Measurements from ENCODE around the gene COMMD2. TPM values are rescaled to one million over a fixed set of nuclear protein-coding genes. Genes with fewer than 3 reads are reported as not detected.
A peak's percentile ranks its signal among the peaks of the same experiment; 100 is the strongest.

The COMMD2 gene
- total and polyA plus RNA-seq, 10 donors: 8.9 to 36.1 (median 29.0) TPM

DNA sequence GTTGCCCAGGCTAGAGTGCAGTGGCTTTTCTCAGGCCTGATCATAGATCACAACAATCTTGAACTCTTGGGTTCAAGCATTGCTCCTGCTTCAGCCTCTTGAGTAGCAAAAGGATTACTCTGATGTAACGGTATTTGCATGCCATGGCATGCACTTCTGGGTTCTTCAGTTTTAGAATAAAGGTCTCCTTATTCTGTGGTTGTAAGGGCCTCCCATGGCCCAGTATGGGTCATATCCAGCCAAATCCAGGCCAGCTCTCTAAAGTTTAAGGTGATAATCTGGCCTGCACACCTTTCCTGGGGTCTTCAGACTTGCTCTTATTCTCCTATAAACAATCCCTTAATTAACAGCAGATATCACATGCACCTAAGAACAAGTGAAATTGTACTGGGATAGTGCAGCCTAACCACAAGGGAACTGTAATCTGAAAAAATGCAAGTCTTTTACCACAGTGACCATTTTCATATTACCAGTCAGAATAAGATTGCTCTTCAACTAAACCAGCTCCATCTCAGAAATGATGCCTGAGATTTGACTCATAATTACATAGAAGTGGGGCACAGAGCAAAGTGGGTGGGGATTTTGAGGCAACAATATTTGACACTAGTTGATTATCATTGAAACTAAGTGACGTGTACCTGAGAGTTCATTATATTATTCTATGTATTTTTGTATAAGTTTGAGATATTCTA is 25.4 kb downstream of the COMMD2 start:
- WGBS, 5 donors: 74 to 97% (median 79%) methylated on average over 2 of the region's 2 CpGs
- no peak overlapping the region for H3K27ac ChIP-seq
- TF ChIP-seq POLR2A (IDR thresholded peaks at IDR 0.05) (no peak), POLR2AphosphoS5 (IDR thresholded peaks at IDR 0.05) (no peak)
- TF ChIP-seq, protein P1, sequence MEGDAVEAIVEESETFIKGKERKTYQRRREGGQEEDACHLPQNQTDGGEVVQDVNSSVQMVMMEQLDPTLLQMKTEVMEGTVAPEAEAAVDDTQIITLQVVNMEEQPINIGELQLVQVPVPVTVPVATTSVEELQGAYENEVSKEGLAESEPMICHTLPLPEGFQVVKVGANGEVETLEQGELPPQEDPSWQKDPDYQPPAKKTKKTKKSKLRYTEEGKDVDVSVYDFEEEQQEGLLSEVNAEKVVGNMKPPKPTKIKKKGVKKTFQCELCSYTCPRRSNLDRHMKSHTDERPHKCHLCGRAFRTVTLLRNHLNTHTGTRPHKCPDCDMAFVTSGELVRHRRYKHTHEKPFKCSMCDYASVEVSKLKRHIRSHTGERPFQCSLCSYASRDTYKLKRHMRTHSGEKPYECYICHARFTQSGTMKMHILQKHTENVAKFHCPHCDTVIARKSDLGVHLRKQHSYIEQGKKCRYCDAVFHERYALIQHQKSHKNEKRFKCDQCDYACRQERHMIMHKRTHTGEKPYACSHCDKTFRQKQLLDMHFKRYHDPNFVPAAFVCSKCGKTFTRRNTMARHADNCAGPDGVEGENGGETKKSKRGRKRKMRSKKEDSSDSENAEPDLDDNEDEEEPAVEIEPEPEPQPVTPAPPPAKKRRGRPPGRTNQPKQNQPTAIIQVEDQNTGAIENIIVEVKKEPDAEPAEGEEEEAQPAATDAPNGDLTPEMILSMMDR (IDR thresholded peaks at IDR 0.05 in 8 of 11, conservative IDR thresholded peaks at IDR 0.05 in 3 of 11): no peak

DNA sequence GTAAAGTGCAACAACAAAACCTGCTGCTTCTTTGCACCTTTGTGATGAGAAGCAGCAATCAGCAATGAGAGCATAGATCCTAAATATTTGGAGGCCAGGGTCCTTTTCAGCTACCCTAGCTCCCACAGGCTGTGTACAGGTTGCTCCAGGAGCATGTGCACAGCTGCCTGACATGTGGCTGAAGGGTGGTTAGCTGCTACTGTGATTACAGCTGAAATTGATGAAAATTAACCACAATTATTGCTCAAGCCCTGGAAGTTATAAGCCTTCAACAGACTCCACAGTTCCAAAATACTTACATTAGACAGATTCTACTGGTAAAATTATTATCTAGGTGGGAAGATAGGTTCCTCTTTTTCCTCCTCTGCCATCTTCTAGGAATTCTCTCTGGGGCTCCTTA is 28.5 kb downstream of the COMMD2 start:
- Histone ChIP-seq H3K4me3 (no peak overlapping the region), H3K4me1 (no peaks in the 10 kb centered on the region), H3K27ac (no peak overlapping the region), H3K27me3 (replicated peaks in 1 of 7) (no peaks in the 10 kb centered on the region), H3K9me3 (peaks cover 2 to 31% (median 19%) of the 10 kb centered on the region in 8 donors), H3K36me3 (no peaks in the 10 kb centered on the region)
- DNase-seq: no peak
- intact Hi-C loops (cut with DNase I; ENCODE audit: low total_unique reads): no loop called here
- TF ChIP-seq POLR2AphosphoS5 (IDR thresholded peaks at IDR 0.05) (no peak), POLR2A (IDR thresholded peaks at IDR 0.05) (no peak)
- TF ChIP-seq, protein P1 (IDR thresholded peaks at IDR 0.05 in 8 of 11, conservative IDR thresholded peaks at IDR 0.05 in 3 of 11): no peak

More for the DNA sequence above, 25.4 kb downstream of the COMMD2 start:
- no peak for DNase-seq
- intact Hi-C loops (cut with DNase I; ENCODE audit: low total_unique reads): no loop called here
- H3K36me3 ChIP-seq: no peaks in the 10 kb centered on the region
- H3K27me3 ChIP-seq (replicated peaks in 1 of 7): no peaks in the 10 kb centered on the region
- H3K4me3 ChIP-seq: no peak overlapping the region
- no peaks in the 10 kb centered on the region for H3K4me1 ChIP-seq
- H3K9me3 ChIP-seq: peaks cover 0 to 10% (median 1%) of the 10 kb centered on the region in 8 donors

DNA sequence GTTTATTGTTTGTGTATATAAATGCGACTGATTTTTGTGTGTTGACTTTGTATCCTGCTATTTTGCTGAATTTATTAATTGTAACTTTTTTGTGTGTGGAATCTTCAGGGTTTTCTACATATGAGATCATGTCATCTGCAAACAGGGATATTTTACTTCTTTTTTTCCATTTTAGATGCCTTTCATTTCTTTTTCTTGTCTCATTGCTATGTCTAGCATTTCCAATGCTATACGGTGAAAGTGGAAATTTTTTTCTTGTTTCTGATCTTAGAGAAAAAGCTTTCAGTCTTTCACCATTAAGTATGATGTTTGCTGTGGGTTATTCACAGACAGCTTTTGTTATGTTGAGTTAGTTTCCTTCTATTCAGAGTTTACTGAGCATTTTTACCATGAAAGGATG is 31.4 kb downstream of the COMMD2 start:
- WGBS, 5 donors: 93 to 98% (median 94%) methylated on average over 2 of the region's 2 CpGs
- Histone ChIP-seq H3K9me3 (peaks cover 2 to 31% (median 19%) of the 10 kb centered on the region in 8 donors), H3K36me3 (no peaks in the 10 kb centered on the region), H3K4me1 (no peaks in the 10 kb centered on the region), H3K4me3 (no peak overlapping the region), H3K27ac (no peak overlapping the region), H3K27me3 (replicated peaks in 1 of 7) (no peaks in the 10 kb centered on the region)
- TF ChIP-seq POLR2AphosphoS5 (IDR thresholded peaks at IDR 0.05) (no peak), POLR2A (IDR thresholded peaks at IDR 0.05) (no peak)
- TF ChIP-seq, protein P1 (IDR thresholded peaks at IDR 0.05 in 8 of 11, conservative IDR thresholded peaks at IDR 0.05 in 3 of 11): no peak
- DNase-seq: no peak
- intact Hi-C loops (cut with DNase I; ENCODE audit: low total_unique reads): no loop called here

DNA sequence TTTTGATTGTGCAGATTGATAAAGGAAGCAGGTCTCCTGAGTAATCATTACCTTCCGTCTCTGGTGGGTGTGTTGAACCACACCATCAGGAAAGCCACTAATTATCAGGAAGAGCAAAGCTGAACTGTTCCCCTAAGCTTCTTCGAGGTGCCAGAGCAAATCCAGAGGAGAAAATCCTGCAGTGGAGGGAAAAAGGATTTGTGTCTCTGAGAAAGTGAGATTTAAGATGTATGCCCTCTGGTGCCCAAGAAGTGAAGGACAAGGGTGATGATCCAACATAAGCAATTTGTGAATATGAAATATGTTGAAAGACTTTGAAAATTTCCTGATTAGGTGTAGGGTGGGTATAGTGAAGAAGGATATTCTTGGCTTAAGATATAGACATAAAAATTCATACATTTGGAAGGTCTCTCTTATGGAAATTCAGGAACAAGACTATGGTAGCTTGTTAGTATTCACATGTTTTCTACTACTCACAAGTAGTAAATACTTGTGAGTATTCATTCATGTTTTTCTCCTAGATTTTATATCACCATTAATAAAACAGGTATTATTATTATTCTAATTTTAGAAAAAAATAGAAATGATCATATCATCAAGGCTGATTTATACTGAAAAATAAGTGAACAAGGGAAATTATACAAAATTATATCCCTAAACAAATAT is 34.8 kb downstream of the COMMD2 start:
- 18 to 27% (median 26%) methylated on average over 2 of the region's 2 CpGs for WGBS, 5 donors
- H3K27me3 ChIP-seq (replicated peaks in 1 of 7): no peaks in the 10 kb centered on the region
- intact Hi-C loops (cut with DNase I; ENCODE audit: low total_unique reads): loop anchor here (5.0 kb wide), 1 partner anchor 205 kb away; no protein-coding TSS in a partner anchor
- no peaks in the 10 kb centered on the region for H3K36me3 ChIP-seq
- peaks cover 2 to 26% (median 19%) of the 10 kb centered on the region in 8 donors for H3K9me3 ChIP-seq
- H3K4me3 ChIP-seq: peak overlapping the region in 4 of 8 donors; percentile 10 to 45 (median 26)
- no peak for TF ChIP-seq POLR2AphosphoS5 (IDR thresholded peaks at IDR 0.05)
- TF ChIP-seq, protein P1 (IDR thresholded peaks at IDR 0.05 in 8 of 11, conservative IDR thresholded peaks at IDR 0.05 in 3 of 11): peak; percentile 36 to 82 (median 67)
- no peaks in the 10 kb centered on the region for H3K4me1 ChIP-seq
- H3K27ac ChIP-seq: peak overlapping the region in 2 of 8 donors; percentile 17 to 23
- no peak for DNase-seq
